SK-N-MC (cell line): ENCODE data around the gene SPTLC3.

Experiments
- EZH2 ChIP-seq: fragments of 200-600 bp; sonication (generic); IDR thresholded peaks from one replicate; pipeline ENCODE4 v1.6.1; 2017; ENCODE audit warnings: antibody characterized with exemption
- FOXP2 ChIP-seq: optimal IDR thresholded peaks from 2 replicates; pipeline ENCODE3; 2011; ENCODE audit warnings: mild to moderate bottlenecking, moderate library complexity; ENCODE audit not compliant: insufficient read depth; ENCODE audit errors: extremely low read length, control extremely low read depth
- POLR2AphosphoS5 ChIP-seq: IDR thresholded peaks from 2 replicates; pipeline ENCODE4 v1.6.1; 2012; ENCODE audit warnings: mild to moderate bottlenecking, low read depth, low read length, borderline replicate concordance

DNA sequence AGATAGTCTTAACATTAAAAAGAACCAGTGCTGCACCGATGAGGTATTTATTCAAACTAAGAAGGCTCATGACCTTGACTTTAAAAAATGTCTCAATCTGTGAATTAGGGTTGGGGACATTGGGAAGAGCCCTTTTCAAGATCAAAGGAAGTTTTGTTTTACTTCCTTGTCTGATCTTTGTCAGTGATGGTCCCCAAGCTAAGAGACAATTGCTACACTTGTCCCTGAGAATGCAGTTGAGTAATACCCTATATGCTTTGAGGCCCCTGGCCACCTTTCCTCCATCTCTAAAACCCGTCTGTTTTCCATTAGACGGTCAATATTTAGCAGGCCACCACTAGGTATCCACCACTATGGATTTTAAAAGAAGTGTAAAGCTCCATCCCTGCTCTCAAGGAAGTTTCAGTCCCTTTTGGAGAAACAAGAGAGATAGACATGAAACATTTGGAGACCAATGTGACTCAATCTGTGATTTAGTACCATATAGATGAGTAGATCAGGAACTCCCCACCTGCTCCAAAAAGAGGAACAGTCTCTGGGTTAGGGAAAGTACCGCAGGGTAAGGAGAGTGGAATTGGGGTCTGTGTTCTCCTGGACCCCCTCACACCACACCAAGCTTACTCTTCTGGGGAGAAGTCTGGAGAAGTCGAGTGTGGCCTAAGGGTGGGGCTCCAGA is 113.2 kb downstream of the SPTLC3 start:
- TF ChIP-seq EZH2 (no peak), POLR2AphosphoS5 (no peak), FOXP2 (no peak)
